Ovary (tissue), 3 donors: Measurements from ENCODE around the gene GAL.

Experiments
- EP300 ChIP-seq: sonication (generic); formaldehyde crosslinking; IDR thresholded peaks from one replicate; pipeline ENCODE4 v1.6.1; 2017; ENCODE audit warnings: antibody characterized with exemption
- POLR2A ChIP-seq: fragments of 450-650 bp; IDR thresholded peaks from one replicate; pipeline ENCODE4 v1.6.1; 2017; ENCODE audit warnings: antibody characterized with exemption, mild to moderate bottlenecking, moderate library complexity
- TF ChIP-seq, protein P1 (sequence below), 3 donors: fragments of 450-650 bp in 2 of 3; fragments of 200-600 bp in 1 of 3; IDR thresholded peaks; one replicate each; pipeline versions ENCODE4 v1.5.1 to v1.8.0; 2016 to 2022; ENCODE audit warnings: antibody characterized with exemption in 3 of 3, mild to moderate bottlenecking in 1 of 3
- donor health status: DM: no; HTN: no; CAD: no.

DNA sequence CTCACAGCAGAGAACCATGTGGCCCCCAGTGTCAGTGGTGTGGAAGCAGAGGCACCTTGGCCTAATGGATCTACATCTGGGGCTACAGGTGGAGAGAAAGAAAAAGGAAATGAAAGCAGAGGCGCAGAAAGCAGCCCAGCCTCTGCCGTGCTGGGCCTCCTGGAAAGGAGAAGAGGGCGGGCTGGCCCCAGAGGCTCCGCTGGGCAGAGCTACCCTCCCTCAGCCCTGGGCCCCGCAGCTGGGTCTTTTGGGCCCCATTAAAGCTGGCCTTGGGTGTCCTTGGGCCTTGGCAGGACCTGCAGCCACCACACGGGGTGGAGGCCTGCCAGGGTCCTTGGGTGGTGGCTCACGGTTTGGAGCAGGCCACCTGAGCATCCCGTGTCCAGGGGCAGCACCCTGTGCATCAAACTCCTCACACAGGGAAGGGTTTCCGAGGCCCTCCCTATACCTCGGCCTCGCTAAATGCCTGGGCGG, 31.6 kb upstream of the GAL start:
- TF ChIP-seq, protein P1, sequence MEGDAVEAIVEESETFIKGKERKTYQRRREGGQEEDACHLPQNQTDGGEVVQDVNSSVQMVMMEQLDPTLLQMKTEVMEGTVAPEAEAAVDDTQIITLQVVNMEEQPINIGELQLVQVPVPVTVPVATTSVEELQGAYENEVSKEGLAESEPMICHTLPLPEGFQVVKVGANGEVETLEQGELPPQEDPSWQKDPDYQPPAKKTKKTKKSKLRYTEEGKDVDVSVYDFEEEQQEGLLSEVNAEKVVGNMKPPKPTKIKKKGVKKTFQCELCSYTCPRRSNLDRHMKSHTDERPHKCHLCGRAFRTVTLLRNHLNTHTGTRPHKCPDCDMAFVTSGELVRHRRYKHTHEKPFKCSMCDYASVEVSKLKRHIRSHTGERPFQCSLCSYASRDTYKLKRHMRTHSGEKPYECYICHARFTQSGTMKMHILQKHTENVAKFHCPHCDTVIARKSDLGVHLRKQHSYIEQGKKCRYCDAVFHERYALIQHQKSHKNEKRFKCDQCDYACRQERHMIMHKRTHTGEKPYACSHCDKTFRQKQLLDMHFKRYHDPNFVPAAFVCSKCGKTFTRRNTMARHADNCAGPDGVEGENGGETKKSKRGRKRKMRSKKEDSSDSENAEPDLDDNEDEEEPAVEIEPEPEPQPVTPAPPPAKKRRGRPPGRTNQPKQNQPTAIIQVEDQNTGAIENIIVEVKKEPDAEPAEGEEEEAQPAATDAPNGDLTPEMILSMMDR (IDR thresholded peaks at IDR 0.05) = no peak
- TF ChIP-seq POLR2A (no peak), EP300 (no peak)
